Uterus (tissue), 2 donors: ENCODE results near the gene TSPAN18.

Source experiments
- POLR2A ChIP-seq, 2 donors: fragments of 450-650 bp; IDR thresholded peaks; one replicate each; pipeline ENCODE4 v1.6.1; 2016; ENCODE audit warnings: antibody characterized with exemption in 2 of 2, mild to moderate bottlenecking in 1 of 2, moderate library complexity in 1 of 2
- TF ChIP-seq, protein P1 (sequence below), 4 experiments: fragments of 200-600 bp in 2 of 4; fragments of 450-650 bp in 2 of 4; sonication (generic) in 2 of 4; IDR thresholded peaks; one replicate each; pipeline ENCODE4 v1.5.1; 2016 to 2019; ENCODE audit warnings: antibody characterized with exemption in 4 of 4, mild to moderate bottlenecking in 2 of 4, moderate library complexity in 1 of 4

DNA sequence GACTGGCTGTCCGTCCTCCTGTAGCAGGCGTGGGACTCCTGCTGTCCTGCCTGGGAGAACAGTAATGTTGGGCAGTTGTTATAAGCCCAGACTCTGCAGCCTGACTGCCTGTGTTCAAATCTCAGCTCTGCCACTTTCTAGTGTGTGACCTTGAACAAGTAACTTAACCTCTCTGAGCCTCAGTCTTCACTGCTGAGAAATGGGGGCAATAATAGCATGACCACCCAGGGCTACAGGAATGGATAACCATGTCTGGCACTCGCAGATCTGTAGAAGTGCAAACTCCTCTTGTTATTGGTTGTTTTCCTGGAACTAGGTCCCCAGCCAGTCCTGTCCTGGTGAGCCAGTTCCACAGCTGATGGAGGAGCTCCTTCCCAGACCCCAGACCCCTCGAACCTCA, 154.2 kb downstream of the TSPAN18 start:
- TF ChIP-seq, protein P1, sequence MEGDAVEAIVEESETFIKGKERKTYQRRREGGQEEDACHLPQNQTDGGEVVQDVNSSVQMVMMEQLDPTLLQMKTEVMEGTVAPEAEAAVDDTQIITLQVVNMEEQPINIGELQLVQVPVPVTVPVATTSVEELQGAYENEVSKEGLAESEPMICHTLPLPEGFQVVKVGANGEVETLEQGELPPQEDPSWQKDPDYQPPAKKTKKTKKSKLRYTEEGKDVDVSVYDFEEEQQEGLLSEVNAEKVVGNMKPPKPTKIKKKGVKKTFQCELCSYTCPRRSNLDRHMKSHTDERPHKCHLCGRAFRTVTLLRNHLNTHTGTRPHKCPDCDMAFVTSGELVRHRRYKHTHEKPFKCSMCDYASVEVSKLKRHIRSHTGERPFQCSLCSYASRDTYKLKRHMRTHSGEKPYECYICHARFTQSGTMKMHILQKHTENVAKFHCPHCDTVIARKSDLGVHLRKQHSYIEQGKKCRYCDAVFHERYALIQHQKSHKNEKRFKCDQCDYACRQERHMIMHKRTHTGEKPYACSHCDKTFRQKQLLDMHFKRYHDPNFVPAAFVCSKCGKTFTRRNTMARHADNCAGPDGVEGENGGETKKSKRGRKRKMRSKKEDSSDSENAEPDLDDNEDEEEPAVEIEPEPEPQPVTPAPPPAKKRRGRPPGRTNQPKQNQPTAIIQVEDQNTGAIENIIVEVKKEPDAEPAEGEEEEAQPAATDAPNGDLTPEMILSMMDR (IDR thresholded peaks at IDR 0.05) = no peak
- no peak for TF ChIP-seq POLR2A (IDR thresholded peaks at IDR 0.05)
